ENCODE measurements around the gene PLA2G12B.

Gene PLA2G12B

DNA sequence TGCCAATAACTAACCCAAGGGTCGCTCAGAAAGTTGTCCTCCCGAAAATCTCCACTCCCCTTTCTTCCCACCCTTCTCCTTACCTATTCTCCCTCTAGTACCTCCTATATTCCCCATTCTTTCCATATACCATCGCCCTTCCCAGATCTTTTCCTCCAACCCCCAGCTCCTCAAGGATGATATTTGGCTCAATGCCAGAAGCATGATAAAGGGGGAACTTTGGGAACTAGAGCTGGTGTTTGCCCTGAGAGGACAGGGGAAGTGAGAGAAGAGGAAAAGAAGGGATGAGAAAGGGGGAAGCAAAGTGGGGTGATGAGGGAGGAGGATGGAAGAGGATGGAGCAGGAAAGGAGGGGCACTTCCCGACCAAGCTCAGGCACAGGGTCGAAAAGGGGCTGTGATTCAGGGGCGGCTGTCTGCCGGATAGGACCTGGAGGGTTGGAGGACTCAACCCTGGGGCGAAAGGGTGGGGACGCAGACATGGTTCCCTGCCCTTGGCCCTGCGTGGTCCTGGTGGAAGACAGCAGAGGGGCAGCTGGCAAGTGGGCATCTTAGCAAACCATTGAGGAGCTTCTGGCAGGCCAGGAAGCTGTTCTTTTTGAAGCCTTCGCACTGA lies 59.3 kb downstream of the PLA2G12B start:
- no peak for DNase-seq (ENCODE audit: low read depth in 2 of 3, low spot score in 1 of 3)

DNA sequence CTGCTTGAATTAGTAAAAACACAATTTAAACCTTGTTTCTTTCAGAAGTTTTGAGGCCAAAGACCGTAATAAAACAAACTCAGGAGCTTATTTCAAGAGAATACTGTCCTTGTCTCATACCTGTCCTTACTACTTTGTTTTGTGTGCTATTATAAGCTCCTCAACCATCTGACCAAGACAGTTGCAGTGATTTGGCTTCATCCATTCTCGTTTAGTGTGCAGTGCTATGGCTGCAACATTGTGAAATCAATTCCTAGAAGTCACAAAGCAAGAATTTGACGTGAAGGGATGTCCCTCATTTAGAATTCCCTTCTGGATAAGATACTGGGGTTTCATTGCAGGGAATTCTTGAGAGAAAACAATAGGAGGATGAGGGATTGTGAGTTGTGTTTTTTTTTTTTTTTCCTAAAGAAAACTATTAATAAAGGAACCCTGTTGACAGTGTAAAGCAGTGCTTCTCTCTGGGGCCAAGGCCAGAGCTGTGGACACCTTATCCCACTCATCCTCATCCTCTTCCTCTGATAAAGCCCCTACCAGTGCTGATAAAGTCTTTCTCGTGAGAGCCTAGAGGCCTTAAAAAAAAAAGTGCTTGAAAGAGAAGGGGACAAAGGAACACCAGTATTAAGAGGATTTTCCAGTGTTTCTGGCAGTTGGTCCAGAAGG lies 61.3 kb downstream of the PLA2G12B start, which contains the start of gene OIT3:
Gene OIT3 (plus strand): TSS at position 604 of the 663 bp plus-strand sequence. CDS start 60 bp downstream, outside the sequence.
- DNase-seq (ENCODE audit: low read depth in 2 of 3, low spot score in 1 of 3), result no peak

DNA sequence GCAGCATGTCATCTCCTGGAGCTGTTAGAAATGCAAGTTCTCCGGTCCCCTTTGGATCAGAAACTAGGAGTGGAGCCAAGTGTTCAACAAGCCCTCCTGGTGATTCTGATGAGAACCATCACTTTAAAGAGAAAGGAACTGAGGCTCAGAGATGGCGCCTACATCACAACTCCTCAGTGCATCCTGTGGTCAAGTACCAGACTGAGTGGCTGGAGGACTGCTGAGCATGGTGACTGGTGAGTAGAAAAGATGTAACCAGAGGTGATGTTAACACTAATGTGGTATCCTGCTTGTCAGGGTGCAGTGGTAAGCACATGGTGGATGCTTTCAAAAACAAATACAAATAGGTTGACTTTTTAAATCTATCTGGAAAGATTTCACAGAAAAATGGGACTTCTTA lies 64.5 kb downstream of the PLA2G12B start:
- no peak for DNase-seq (ENCODE audit: low read depth in 2 of 3, low spot score in 1 of 3)

DNA sequence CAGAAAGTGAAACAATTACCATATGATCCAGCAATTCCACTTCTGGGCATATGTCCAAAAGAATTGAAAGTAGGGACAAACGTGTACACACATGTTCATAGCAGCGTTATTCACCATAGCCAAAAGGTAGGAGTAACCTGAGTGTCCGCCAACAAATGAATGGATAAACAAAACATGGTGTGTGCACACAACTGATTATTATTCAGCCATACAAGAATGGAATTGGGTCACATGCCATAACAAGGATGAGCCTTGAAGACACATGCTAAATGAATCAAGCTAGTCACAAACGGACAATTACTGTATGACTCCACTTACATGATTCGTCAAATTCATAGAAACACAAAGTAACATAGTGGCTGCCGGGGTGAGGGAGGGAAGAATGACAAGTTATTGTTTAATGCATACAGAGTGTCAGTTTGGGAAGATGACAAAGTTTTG lies 65.2 kb downstream of the PLA2G12B start:
- no peak for DNase-seq (ENCODE audit: low read depth in 2 of 3, low spot score in 1 of 3)

DNA sequence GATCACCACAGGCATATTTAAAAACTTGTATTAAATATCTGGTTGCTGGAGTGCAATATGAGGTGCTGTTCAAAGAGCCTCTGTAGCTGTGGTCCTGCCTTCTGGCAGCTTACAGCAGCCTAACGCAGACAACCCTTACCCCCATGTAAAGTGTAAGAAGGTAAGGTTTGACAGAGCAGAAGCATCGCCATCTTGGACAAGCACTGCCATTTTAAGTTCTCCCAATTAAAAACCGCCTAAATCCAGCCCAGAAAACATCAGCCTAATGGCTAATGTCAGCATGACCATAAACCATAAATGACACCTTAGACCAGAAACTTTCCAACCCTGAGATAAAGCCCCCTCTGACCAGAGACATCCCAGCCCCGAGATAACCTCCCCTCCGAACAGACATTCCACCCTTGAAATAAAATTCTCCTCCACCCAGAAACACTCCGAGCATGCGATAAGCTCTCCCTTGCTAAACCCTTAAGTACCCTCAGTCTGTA lies 66.4 kb downstream of the PLA2G12B start:
- no peak for DNase-seq (ENCODE audit: low read depth in 2 of 3, low spot score in 1 of 3)

DNA sequence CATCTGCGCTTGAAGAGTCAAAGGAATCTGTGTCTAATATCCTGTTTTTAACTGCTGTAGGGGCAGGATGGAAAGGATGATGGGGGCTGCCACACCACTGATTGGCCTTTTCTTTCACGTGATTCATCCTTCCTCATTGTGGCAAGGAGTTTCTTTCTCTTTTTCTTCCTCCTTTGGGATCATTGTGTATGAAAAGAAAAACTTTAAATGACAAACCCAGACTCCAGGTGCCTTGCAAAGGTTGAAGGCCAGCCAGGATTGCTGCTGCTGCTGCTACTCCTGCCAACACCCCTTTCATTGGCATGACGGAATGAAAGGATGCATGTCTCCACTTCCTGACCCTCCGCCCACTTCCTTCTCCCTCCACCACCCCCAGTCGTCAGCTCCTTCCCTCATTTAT lies 67.6 kb downstream of the PLA2G12B start:
- DNase-seq (ENCODE audit: low read depth in 2 of 3, low spot score in 1 of 3), result no peak

DNA sequence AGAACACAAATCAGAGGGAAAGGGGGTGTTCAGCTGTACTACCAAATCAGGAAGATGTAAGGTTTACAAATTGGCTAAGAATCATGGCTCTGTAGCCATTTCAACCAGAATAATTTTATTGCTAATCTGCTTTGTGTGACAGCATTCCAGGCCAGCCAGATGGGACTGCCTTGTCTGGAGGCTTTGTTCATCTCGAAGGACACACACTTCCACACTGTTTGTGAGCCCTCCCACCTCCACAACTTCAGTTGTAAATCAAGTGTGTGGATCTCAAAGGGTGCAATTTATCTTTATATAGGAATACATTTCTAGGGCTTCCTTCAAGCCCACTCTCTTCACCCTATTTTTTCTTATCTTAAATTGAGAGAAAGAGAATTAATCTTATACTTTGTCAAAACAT lies 68.0 kb downstream of the PLA2G12B start:
- DNase-seq (ENCODE audit: low read depth in 2 of 3, low spot score in 1 of 3), result no peak

DNA sequence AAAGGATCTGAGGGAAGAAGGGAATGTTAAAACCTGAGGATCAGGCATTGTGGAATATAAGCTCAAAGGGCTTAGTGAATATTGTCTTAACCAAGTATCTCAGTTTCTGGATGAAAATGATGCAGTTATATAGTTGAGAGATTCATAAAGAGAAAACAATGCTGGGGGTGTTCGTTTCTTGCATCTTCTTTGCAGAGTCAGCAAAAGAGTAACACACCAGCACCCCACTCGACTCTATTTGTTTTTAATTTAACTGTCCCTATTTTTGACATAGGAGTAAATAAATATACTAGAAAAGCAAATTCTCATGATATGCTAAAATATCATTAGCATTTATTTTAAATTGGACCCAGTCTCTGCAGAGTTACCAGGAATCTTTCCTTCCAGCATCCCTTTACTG lies 68.7 kb downstream of the PLA2G12B start:
- no peak for DNase-seq (ENCODE audit: low read depth in 2 of 3, low spot score in 1 of 3)

Data from stimulated activated CD4-positive, alpha-beta T cell treated with anti-CD3 and anti-CD28 coated beads, Interleukin-12 subunit alpha, Interleukin-12 subunit beta, amount 100 ng/mL, for 48 hours (primary cell).